CD1c-positive myeloid dendritic cell (primary cell): ENCODE results near the gene LBX2.

Experiments
- DNase-seq: peaks from one replicate; pipeline ENCODE4 v3.0.0-alpha.2; 2016; ENCODE audit errors: extremely low spot score

Gene LBX2

GRCh38 chr2:74499267-74499939 lies at the start of gene LBX2:
Gene LBX2 (minus strand): TSS chr2:74499603. CDS start chr2:74499537, 66 bp downstream.
- no peak for DNase-seq

DNA sequence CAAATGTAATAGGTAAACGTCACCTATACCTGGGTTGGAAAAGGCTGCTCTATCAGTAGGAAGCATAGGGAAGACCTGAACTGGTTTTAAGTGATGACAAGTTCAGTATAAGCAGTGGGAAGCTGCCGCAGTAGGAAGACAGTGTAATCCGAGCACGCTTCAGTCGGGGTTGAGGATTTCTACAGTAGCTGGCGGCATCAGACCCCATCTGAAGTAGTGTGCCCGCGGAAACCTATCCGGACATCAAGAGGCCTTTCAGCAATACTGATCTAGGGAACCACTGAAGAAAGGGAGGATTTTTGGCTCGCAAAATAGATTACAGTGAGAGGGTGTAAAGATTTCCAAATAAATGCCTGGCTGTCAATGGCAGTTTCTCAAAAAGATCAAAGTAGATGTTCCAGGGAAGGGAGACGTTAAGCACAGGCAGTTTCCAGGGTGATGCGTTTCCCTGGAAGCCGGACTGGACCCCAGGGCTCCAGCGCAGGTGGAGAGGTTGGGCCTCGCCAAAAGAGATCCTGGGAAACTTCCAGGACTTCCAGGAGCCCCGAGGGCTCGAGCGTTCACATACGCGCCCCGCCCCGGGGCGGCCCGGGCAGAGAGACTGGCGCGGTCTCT lies 49.0 kb upstream of the LBX2 start:
- DNase-seq: no peak

GRCh38 chr2:74546004-74546403 lies 46.6 kb upstream of the LBX2 start:
- DNase-seq: no peak

DNA sequence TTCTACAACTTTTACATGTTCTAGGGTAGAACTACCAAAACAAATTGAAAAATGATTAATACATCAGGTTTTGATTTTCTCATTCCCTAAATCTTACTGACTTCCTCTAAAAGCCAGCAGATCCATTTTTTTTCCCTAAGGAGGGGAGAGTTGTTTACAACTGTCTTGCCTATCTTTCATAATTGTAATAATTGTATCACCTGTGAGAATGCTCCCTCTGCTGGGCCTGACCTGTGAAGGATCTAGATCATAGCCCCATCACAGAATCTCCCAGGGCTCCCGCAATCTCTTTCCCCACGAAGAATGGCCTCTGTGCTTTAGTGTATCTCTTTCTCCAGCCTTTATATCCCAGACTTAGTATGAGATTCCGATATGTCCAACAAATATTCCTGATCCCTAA lies 45.2 kb upstream of the LBX2 start:
- no peak for DNase-seq

- no peak for DNase-seq
These were observed 43.6 kb upstream of the LBX2 start for GRCh38 chr2:74542978-74543377.

GRCh38 chr2:74540291-74540690 lies 40.9 kb upstream of the LBX2 start:
- no peak for DNase-seq

DNA sequence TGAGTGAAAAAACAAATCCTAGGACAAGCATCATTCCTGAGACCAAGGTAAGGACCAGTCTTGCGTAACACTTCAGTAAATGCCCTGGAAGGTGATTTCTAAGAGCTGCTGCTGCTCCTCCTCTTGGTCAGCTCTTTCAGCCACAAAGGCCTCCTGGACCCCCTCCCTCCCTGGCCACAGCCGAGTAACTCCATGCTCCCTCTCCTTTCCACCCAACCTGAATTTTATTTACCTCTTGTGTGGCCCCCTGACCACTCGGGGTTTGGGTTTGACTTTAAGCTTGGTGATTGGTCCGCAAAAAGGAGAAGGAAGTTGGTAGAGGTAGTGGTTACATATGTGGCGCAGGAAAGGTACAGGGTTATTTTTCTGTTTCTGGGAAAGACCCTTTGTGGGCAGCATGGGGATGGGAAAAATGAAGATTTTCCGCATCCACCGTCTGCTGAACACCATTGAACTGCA lies 39.5 kb upstream of the LBX2 start:
- DNase-seq: no peak

GRCh38 chr2:74537140-74537539 lies 37.7 kb upstream of the LBX2 start:
- no peak for DNase-seq

GRCh38 chr2:74536166-74536950 lies 37.0 kb upstream of the LBX2 start:
- no peak for DNase-seq

GRCh38 chr2:74535440-74535965 lies 36.1 kb upstream of the LBX2 start:
- DNase-seq: no peak

- no peak for DNase-seq
These were observed 35.0 kb upstream of the LBX2 start for GRCh38 chr2:74534411-74534810.

DNA sequence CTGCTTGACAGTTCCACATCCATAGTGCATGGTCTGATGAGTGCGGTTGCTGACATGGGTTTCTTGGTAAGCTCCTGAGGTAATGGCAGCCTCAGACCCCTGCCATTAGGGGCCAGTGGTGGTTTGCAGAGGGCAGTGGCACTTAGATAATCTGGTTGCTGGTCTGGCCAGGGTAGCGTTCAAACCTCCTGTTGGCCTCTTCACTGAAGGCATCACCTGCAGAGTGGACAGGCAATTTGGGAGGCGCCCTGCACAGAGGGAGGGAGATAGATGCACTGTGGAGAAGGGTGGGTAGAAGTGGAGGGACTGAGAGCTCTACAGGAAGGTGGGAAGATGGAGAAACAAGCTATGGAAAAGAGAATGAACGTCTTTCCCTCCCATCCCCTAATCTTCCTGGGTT lies 34.1 kb upstream of the LBX2 start:
- DNase-seq: no peak

GRCh38 chr2:74532222-74532621 lies 32.8 kb upstream of the LBX2 start:
- DNase-seq: peak; percentile 54

DNA sequence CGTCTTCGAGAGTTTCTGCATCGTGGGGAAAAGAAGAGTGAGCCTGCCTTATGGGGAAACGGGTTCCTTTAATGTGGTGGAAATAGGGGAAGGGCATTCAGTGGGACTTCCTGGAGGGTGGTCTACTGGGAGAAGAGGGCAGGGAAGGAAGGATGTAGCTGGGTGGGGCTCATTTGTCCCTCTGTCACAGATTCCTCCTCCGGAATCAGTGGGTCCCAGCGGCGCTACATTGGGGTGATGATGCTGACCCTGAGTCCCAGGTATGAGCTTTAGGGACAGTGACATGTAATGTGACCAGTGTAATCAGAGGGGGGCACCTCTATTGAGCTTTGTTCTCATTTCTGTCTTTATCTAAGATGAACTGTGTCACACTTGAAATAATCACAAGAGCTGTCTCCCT lies 32.3 kb upstream of the LBX2 start:
- DNase-seq: no peak

GRCh38 chr2:74530239-74531187 lies 31.1 kb upstream of the LBX2 start:
- peak; percentile 45 for DNase-seq

- DNase-seq: peak; percentile 98
These were observed 30.2 kb upstream of the LBX2 start, which contains the start of the genes AUP1 and HTRA2 for GRCh38 chr2:74529357-74530238. Gene AUP1 (minus strand): TSS chr2:74529706. CDS start chr2:74529629, 77 bp downstream. Gene HTRA2 (plus strand): TSS chr2:74529933. CDS start chr2:74530007, 74 bp downstream.

DNA sequence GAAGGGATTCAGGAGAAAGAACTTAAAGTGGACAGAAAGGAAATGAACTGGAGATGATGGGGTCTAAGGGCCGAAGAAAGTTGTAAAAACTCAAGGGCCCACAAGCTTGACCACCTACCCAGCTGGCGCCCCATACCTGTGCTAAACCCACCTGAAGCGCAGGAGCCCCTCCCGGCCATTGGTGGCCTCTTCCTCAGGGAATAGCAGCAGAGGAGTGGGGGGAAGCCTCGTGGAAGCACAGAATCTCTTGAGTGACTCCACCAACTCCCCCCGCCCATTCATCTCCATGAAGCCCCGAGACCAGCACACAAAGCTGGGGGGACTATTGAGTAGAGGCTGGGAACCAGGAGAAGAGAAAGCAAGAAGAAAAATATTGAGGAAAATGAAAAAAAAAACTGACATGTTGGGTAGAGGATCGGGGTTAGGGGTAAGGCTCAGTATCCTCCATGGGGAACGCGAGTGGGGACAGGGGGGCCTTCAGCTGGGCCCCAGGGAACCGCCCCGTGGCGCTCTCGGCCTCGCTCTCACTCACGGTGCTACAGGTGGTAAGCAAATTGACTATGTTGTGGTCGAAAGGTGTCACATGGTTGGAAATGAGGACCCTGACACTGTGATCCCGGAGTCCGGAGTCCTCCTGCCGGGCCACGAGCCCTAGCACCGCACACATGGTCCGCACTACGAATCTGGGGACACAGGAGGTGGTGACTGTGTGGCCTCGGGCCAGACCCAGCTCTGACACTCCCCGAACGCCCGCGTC lies 29.4 kb upstream of the LBX2 start:
- no peak for DNase-seq

DNA sequence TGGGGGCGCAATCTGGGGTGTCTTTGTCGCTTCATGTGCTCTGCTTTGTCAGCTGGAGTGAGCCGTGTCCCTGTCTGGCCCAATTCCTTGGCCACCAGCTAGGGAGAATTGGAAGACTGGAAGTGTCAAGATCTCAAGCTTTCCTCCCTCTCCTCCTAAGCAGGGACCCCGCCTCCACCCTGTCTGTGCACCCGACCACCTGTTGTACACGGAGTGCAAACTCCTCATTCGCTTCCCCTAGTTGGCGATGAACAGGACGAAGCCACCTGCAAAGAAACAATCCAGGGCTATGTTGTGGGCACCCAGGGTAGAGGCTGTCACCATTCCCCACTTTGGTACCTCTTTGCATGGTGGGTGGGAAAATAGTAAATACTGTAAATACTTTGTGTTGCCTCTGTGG lies 28.3 kb upstream of the LBX2 start:
- no peak for DNase-seq

DNA sequence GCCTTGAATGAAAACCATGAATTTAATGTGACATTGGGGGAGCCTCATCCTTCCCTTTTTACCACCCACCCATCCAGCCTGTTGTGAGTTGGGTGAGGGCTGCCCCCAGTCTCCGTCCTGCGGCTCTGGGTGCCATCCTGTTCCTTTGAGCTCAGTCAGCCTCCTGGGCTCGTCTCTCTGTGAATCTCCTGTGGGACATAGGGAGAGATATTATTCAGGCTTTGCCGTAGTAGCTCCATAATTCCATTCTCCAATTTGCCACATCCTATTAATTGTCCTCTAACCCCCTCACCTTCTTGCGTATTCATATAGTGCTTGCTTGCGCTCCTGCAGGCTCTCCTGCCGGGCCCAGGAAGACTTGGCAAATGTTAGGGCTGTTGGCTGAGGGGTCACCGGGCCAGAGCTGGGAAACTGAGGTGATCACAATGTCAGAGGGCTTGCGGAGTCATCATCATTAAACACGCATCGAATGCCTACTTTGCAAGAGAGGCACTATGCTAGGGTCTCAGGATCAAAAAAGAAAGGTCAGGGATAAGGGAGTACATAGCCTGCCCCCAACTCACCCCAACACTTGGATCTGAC lies 27.3 kb upstream of the LBX2 start:
- no peak for DNase-seq
